Right ventricle myocardium inferior (tissue), 1 donor: Measurements from ENCODE around the gene ARFGEF3. TPM values are rescaled to one million over a fixed set of nuclear protein-coding genes. Genes with fewer than 3 reads are reported as not detected.
"Not testable (repeated sequence)": the region's sequence is repeated elsewhere in the genome, so short reads cannot be mapped to it uniquely, and the experiment has no call there.

ENCODE experiments used
- ATAC-seq: fragments of 200-7000 bp; cut with Tn5 transposase; one replicate; pipeline ENCODE4 v1.9.1; 2020; ENCODE audit warnings: mild to moderate bottlenecking, moderate library complexity
- DNase-seq: peaks from one replicate; pipeline ENCODE4 v3.0.0; 2021; ENCODE audit errors: missing footprints
- intact Hi-C: fragments of 100-400 bp; cut with DNase I; formaldehyde crosslinking; loops from one replicate; pipeline ENCODE4 v1.11.0; 2022
- total RNA-seq: library from RNA; stranded (reverse); fragmentation: NEBNext Ultra II Directional; extraction: Animal tissue kit (Norgen Biotek cat#: 25700); gene quantifications from one replicate; pipeline ENCODE4 v1.2.1, GENCODE V29; 2021
- donor health status: DM: no; HTN: yes; CAD: no; lungs with severe emphysema.

ARFGEF3 gene
- total RNA-seq, 1 donor from 2014 or later: 1.4 TPM

DNA sequence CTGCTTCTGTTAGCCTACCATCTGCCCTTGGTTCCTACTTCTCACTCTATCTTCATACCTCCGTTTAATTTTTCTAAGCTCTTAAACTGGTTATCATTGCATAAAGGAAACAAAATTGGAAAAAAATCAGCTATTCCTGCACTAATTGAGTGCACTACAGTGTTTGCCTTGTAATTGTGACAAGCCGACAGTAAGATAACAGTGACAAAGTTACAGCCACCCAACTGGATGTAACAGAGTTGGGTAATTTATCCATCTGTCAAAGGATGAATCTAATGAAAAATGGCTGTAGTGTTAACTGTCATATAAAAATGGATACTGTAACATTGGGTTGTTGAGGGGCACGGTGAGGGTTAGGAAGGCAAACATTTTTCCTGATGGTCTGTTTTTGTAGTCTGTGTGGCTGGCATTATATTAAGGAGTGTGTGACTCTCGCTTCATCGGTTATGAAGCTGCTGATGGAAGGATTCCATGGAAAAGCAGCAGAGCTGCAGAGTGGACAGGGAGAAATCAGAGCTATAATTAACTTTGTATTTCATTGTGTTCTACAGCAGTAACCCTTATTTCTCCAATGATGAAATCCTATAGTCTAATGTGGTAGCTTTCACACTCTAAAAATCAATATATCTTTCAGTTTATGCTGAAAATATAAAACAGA lies 43.8 kb downstream of the ARFGEF3 start:
- DNase-seq: no peak
- intact Hi-C loops: no loop called here
- peak; percentile 80 for ATAC-seq

DNA sequence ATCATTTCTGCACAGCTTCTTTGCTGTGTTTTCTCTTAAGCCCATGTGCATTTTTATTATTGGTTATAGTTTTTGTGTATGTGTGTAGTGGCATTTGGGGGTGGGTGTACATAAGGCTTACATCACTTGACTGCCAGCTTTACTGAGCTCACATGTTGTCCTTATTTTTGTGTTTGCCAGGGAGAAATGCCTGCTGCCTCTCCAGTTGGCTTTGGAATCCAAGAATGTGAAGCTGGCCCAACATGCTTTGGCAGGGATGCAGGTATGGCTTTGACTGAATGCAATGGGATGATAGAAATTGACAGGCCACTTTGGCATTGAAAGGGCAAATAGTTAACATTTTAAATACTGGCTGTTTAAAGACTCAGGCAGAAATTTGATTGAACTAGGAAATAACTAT lies 45.1 kb downstream of the ARFGEF3 start:
- intact Hi-C loops: no loop called here
- ATAC-seq (peak; percentile 51), DNase-seq (no peak)

DNA sequence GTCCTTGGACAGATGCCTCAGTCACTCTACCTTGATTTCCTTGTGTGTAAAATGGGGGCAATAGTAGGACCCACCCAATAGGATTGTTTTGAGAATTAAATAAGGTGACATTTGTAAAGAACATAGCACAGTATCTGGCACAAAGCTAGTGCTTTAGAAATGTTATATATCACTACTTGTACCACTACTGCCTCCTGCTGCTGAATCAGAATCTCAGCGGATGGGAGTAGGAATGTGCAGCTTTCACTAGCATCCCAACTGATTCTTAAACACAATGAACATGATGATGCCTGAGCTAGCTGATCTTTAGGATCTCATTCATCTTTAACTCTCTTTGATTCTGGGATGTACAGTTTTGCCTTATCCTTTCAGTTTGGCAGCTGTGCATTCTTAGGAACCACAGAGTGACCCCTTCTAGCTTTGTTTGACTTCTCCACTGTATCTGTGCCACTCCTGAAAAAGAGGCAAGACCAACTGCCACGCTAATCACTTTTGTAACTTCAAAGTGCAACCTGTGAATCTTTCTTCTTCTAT lies 49.4 kb downstream of the ARFGEF3 start:
- intact Hi-C loops: no loop called here
- DNase-seq (no peak), ATAC-seq (no peak)

DNA sequence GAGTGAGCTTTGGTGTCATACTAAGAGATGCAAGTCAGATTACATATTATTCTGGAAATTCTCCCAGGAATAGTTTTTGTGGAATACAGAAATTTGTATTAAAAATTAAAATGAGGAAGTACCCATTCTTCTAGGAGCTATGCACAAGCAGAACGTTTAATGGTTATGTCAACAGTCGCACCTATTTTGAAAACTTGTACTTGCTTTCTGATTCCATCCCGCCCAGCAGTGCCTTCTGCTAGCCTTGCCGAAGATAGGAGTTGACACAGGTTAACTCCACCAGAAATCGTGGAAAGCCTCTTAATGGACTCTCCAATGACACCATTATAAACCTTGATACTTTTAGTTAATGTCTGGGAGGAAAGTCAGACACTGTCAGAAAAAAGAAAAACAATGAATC lies 49.9 kb downstream of the ARFGEF3 start:
- ATAC-seq: no peak
- intact Hi-C loops: no loop called here
- DNase-seq: no peak

DNA sequence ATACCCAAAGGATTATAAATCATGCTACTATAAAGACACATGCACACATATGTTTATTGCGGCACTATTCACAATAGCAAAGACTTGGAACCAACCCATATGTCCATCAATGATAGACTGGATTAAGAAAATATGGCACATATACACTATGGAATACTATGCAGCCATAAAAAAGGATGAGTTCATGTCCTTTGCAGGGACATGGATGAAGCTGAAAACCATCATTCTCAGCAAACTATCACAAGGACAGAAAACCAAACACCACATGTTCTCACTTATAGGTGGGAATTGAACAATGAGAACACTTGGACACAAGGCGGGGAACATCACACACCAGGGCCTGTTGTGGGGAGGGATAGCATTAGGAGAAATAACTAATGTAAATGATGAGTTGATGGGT lies 50.8 kb downstream of the ARFGEF3 start:
- DNase-seq, ATAC-seq, intact Hi-C loops: not testable (repeated sequence)

DNA sequence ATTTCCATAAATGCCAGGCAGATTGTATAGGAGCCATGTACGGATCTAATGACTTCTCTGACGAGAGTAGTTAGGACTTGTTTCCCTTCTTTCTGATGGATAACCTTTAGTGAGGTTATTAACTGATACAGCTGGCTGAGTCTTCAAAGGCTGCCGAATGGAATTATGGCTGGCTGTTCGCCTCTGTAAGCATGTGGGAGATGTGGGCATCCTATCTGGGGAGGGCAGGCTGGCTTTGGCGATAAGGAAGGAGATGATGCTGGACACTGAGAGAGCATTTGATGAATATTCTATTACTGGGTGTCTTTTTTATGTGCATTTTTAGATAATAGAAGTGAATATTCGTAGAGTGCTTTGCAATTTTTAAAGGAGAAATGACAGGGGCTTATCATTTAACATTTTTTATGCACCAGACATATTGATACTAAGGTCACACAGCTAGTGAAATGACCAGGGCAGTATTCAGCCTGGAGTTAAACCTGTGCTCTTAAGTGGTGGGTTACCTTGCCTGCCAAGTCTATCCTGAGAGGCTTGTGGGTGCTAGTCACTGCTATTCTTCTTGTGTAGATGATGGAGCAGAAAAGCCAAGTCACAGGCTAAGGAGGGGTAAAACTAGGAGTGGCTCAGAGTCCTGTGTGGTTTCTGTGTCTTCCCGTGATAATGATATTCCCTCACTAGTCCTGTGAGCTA lies 53.5 kb downstream of the ARFGEF3 start:
- intact Hi-C loops: no loop called here
- ATAC-seq (no peak), DNase-seq (no peak)

DNA sequence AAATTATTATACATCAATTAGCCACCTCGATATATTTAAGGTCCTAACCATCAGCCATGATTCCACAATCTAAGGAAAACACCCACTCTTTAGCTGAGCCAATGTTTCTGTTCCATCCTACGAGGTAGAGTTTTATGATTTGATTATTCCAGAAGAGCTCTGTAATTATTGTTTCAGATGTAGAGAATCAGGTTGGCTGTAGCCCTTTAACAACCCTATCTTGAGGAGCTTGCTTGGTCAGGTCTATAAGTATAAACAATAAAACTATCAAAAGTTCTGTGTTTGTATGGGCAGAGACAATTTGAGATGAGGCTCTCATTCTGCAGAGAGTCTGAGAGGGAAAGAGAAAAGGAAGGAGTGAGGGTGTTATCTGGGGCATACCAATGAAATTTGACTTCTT lies 56.7 kb downstream of the ARFGEF3 start, which contains the start of gene PBOV1:
Gene PBOV1 (minus strand): TSS at position 43 of the 400 bp plus-strand sequence. CDS start 96 bp downstream, outside the sequence.
- no peak for ATAC-seq
- DNase-seq: no peak
- intact Hi-C loops: no loop called here

DNA sequence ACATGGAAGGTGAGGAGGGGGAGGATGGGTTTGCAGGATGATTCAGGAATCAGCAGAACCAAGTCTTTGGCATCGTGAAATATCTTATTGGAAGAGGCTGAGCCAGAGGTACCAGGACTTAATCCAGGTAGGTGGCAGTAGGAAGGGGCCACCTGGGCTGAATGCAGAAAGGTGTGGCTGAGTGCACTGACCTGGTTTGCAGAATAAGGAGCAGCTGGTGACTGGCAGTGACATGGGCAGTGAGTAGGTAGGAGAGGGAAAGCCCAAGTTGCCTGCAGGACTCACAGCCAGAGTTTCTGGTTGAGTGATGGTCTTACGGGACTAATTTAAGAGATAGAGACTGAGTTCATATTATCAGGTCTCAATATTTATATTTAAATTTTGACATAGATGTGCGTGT lies 57.7 kb downstream of the ARFGEF3 start:
- no peak for DNase-seq
- ATAC-seq: no peak
- intact Hi-C loops: no loop called here

DNA sequence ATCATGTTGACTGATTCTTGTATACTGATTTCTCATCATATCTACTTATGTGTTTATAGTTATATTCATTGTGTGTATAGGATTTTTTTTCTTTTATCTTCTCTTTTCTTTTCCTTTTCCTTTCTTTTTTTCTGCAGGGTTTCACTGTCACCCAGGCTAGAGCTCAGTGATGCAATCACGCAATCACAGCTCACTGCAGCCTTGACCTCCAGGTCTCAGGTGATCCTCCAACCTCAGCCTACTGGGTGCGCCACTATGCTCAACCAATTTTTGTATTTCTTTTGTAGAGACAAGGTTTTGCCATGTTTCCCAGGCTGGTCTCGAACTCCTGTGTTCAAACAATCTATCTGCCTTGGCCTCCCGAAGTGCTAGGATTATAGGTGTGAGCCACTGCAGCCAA lies 58.2 kb downstream of the ARFGEF3 start:
- intact Hi-C loops: no loop called here
- no peak for ATAC-seq
- DNase-seq: no peak

DNA sequence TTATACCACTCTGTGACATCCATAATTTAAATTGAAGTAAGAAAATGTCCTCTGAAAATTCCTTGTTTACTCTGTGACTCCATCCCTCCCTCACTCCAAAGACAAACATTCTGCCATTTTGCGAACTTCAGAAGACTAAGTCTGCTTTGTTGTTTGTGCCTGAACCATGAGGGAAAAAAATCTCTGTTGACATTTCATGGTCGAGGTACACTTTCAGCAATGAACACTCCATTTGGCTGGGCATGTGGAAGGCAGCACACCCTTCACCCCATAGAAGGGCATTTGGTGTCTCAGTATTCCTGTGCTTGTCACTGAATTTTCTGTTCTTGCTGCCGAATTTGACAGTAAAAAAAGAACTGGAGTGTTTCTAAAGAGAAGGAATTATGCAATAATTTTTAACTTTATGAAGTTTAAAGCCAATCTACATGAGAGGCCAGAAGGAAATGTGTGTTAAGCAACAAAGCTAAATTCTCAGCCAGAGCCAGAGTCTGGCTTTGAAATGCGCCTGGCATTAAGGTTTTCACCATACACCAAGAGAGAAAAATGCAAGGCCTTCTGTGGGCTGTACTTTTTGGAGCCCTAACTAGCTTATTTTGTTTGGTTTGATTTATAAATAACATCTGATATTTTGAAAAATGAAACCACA lies 61.3 kb downstream of the ARFGEF3 start:
- ATAC-seq (no peak), DNase-seq (no peak)
- intact Hi-C loops: no loop called here

DNA sequence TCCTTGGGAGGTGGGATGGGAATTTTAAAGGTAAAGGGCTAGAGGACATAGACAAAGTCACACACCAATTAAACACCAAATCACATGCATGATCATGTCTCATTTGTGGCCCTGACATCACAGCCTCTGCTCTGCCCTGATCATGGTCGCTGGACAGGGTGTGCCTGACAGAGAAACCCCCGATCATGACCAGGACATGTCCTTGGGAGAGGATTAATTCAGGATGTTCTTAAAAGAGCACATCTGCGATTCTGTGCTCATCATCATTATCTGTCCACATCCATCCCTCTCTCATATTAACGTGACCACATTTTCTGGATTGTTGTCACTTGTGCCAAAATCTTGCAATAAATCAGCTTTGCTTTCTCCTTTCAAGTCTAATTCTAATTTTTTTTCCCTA lies 64.2 kb downstream of the ARFGEF3 start:
- intact Hi-C loops: no loop called here
- no peak for ATAC-seq
- DNase-seq: no peak

DNA sequence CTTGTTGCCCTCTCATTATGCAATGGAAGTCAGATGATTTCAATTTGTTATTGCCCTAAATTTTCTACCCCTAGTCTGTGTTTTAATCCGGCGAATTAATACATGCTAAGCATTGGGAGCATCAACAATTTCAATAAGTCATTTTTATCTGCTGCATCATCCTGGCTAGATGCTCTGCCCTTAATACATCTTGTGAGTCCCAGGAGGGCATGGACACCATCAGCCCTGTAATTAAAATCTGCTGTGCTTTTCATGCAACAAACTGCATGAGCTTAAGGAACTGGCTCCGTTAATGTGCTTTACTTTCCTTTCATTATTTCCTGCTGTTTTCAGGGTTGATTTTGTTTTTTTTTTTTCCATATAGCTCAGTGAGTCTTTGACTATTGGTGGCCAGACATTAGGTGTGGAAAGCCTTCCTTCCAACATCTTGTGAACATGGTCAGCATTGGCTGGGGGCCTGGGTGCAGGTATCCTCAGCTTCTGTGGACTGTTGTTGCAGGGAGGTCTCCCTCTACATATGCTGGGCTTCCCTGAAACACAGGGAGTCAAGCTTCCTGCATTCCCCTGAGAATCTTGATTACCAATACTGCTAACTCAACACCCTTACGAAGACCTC lies 65.1 kb downstream of the ARFGEF3 start:
- DNase-seq: no peak
- intact Hi-C loops: no loop called here
- ATAC-seq: no peak

DNA sequence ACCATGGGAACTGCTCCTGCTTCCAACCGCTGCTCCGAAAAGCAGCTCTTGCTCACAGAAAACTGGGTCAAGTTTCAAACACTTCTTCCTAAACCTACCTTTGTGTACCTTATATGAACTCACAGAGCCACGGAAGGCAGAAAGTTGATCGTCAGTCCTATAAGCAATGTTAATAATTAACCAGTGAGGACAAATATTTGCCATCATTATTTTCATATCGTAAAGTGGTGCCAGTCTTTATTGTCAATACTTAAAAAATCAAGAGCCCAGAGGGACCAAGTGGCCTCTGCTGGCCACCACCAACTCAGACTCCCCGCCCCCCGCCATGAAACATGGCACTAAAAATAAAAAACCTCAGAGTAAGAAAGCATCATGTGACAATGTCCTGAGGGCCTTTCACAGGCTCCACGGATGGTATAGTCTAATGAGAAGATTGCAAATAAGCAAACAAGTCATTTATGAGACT lies 65.6 kb downstream of the ARFGEF3 start:
- no peak for ATAC-seq
- no peak for DNase-seq
- intact Hi-C loops: no loop called here

DNA sequence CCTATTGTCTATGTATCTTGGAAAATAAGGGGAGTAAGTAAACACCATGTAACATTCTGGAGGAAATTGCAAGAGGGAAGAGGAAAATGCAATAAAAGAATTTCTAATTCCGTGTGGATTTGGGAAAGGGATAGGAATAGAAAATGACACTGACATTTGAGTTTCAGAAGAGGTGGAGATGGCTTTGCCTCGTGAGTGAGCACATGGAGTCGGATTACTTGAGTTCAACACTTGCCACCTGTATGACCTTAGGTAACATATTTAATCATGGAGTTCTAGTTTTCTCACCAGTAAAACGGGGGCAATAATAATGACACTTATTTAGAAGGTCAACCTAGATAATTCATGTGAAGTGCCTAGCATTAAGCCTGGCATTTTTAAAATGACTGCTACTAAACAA lies 67.3 kb downstream of the ARFGEF3 start:
- ATAC-seq: no peak
- intact Hi-C loops: no loop called here
- no peak for DNase-seq

DNA sequence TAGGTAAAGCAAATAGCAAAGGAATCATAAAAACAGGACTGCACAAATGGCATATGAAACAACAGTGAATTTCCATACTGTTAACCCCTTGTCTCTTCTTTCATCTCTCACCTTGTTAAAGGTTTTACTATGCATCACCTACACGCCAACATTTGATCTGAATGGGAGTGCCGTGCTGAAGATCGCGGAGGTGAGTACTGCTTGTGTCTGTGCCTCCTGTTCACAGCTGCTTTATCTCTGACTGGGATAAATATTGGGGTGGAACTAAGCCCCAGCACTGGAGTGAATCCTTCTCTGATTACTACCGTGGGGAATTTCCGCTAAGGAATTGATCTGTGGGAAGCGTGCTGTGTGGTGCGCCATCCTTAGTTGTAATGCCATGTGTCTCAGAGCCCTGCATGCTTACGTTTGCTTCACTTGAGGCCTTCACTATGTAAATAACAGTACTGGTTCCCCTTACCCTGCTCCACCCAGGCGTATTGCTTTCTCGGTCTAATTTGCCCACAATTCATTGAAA lies 68.0 kb downstream of the ARFGEF3 start:
- ATAC-seq: no peak
- DNase-seq: no peak
- intact Hi-C loops: no loop called here

DNA sequence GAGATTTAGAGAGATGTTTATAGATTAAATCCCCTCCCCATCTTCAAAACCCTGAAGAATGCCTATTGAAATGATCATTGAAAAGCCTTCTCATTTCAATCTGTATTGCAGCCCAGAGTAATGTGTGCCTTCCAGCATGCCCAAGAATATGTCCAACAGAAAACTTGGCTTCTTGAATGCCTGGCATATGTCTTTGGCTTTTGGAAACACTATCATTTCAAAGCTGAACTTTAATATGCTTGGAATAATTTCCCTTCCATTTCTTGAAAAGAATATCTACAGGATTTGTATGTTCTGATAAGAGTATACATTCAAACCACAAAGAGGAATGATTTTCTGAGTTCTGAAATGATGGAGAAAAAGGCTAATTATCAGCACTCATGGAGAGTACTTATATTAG lies 68.5 kb downstream of the ARFGEF3 start:
- DNase-seq: no peak
- intact Hi-C loops: no loop called here
- ATAC-seq: no peak

DNA sequence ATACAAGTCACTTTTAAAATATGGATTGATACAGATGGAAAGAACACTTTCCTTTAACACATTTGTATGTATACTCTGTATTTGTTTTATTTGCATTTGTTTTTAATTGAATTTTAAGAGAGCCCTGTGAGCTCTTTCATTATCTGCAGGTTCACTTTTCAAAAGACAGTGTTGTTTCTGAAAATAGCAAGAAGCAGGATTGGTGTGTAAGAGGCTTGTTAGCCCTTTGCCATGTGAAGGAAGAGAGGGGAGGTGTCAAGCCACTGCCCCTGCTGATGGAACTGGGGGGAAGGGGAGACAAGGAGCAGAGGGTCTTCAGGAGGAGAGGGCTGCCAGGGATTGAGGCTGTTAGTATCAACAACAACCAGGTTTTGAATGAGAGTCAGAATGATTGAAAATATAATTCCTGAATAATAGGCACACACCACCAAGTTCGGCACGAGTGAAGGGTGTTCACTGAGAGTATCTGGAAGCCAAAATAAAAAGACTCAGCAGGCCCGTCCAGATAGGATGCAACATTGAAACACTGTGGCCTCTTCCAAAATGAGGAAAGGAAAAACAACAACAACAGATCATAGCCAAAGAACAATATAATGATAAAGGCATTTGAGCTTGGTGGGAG lies 69.1 kb downstream of the ARFGEF3 start:
- ATAC-seq (no peak), DNase-seq (no peak)
- intact Hi-C loops: no loop called here

DNA sequence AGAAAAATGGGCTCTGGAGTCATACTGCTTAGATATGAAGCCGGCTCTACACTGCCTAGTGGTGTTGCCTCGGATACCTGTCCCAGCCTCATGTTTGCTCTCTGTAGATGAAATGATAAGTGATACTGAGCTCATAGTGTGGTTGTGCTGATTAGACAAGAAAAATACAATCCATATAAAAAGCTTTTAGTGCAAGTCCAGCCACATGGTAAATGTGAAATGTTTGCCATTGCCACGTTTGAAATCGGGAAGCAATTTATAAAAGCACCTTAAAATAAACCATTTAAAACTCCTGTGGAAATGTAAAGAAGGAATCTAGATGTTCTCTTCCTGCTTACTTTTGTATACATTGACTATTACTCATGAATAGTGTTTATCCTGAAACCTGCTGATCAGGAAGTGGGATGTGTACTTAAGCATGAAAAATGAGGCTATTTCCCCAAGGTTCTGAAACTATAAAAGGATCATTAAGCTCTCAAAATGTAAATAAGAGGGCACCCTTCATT lies 69.7 kb downstream of the ARFGEF3 start:
- ATAC-seq (no peak), DNase-seq (no peak)

DNA sequence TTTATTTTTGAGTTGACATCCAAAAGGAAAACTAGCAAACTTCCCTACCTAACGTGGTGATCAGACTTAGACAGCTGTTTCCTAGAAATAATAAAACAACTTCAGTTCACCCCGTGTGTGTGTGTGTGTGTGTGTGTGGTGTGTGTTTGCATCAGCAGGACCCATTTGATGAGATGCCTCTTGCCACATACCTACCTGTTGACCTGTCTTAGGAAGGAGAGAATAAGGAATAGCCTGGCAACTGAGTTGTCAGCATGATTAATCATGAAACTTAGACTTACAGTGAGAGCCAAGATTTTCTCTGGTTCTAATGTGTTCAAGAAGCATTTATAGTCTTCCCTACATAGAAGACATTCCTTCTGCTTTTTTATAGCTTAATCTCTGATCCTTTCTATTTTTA lies 72.6 kb downstream of the ARFGEF3 start:
- intact Hi-C loops: no loop called here
- no peak for ATAC-seq
- DNase-seq: no peak

More for the DNA sequence above, 69.7 kb downstream of the ARFGEF3 start:
- intact Hi-C loops: no loop called here
